H1 (cell line): ENCODE data around the gene MAP4K4. TPM values are rescaled to one million over a fixed set of nuclear protein-coding genes. Genes with fewer than 3 reads are reported as not detected.

Source experiments
- CTCF ChIA-PET: fragments of 300-600 bp; sonication (Branson Sonifier 250); formaldehyde crosslinking; loops from one replicate; lab custom pipeline; 2021; ENCODE audit not compliant: partially characterized antibody; lab: Charles Lee
- POLR2A ChIA-PET: fragments of 300-600 bp; sonication (Branson Sonifier 250); formaldehyde crosslinking; loops from one replicate; lab custom pipeline; 2021; ENCODE audit warnings: inconsistent platforms; ENCODE audit not compliant: partially characterized antibody; lab: Charles Lee
- DNase-seq, 2 experiments: peaks; one replicate each; pipeline versions ENCODE4 v3.0.0 to v3.0.0-alpha.2; 2010 to 2022; ENCODE audit warnings: low spot score in 2 of 2, low read depth in 1 of 2, mixed read lengths in 1 of 2
- FAIRE-seq: peaks from 2 replicates; lab custom pipeline; 2011; peaks lifted over from hg19 to GRCh38; lab: Jason Lieb, UNC
- H2AFZ ChIP-seq: 2 replicates; pipeline ENCODE4 v1.8.1; 2012; ENCODE audit warnings: low read length, inconsistent platforms
- H2AK5ac ChIP-seq: 2 replicates; pipeline ENCODE4 v1.6.1; 2013; ENCODE audit warnings: low read depth, low read length
- H2BK120ac ChIP-seq: replicated peaks from 2 replicates; pipeline ENCODE3; 2013; ENCODE audit warnings: low read depth, low read length, inconsistent platforms
- H2BK12ac ChIP-seq: 2 replicates; pipeline ENCODE4 v1.6.1; 2013; ENCODE audit warnings: low read depth, low read length
- H2BK15ac ChIP-seq: 2 replicates; pipeline ENCODE4 v1.6.1; 2013; ENCODE audit warnings: low read length
- H2BK20ac ChIP-seq: 2 replicates; pipeline ENCODE4 v1.6.1; 2013; ENCODE audit warnings: low read length
- H2BK5ac ChIP-seq: 2 replicates; pipeline ENCODE4 v1.6.1; 2013; ENCODE audit warnings: low read depth, low read length
- H3K14ac ChIP-seq: 2 replicates; pipeline ENCODE4 v1.6.1; 2013; ENCODE audit warnings: inconsistent platforms; ENCODE audit not compliant: insufficient read length
- H3K18ac ChIP-seq: 2 replicates; pipeline ENCODE4 v1.6.1; 2013; ENCODE audit warnings: low read length; ENCODE audit errors: extremely low read depth
- H3K23ac ChIP-seq: 2 replicates; pipeline ENCODE4 v1.6.1; 2013; ENCODE audit warnings: inconsistent platforms; ENCODE audit not compliant: insufficient read length
- H3K23me2 ChIP-seq: 2 replicates; pipeline ENCODE4 v1.6.1; 2013; ENCODE audit warnings: low read depth, low read length
- H3K27ac ChIP-seq: 2 replicates; pipeline ENCODE4 v1.6.1; 2011; ENCODE audit warnings: low read depth, low read length, inconsistent platforms
- H3K27me3 ChIP-seq, 4 experiments: replicated peaks in 1 of 4; 1 replicate in 1 of 4; 2 replicates in 3 of 4; pipeline versions ENCODE4 v1.6.1 to v1.8.1; 2011 to 2013; ENCODE audit warnings: low read length in 3 of 4, mild to moderate bottlenecking in 3 of 4, inconsistent platforms in 2 of 4, mixed read lengths in 2 of 4, moderate library complexity in 1 of 4; ENCODE audit not compliant: control insufficient read depth in 3 of 4, insufficient read depth in 3 of 4; ENCODE audit errors: extremely low read depth in 1 of 4
- H3K36me3 ChIP-seq, 4 experiments: 2 replicates each; pipeline versions ENCODE4 v1.6.1 to v1.8.1; 2011 to 2013; ENCODE audit warnings: mild to moderate bottlenecking in 4 of 4, low read length in 3 of 4, moderate library complexity in 2 of 4, control low read depth in 1 of 4, inconsistent platforms in 1 of 4; ENCODE audit not compliant: insufficient read depth in 4 of 4, control insufficient read depth in 2 of 4
- H3K4ac ChIP-seq: replicated peaks from 2 replicates; pipeline ENCODE3; 2013; ENCODE audit warnings: low read length, low read depth, mixed read lengths, inconsistent platforms; ENCODE audit not compliant: insufficient read length
- H3K4me1 ChIP-seq, 4 experiments: replicated peaks in 1 of 4; 1 replicate in 1 of 4; 2 replicates in 3 of 4; pipeline versions ENCODE4 v1.6.1 to v1.8.1; 2011 to 2013; ENCODE audit warnings: low read length in 3 of 4, inconsistent platforms in 2 of 4, mixed read lengths in 1 of 4; ENCODE audit not compliant: insufficient read depth in 4 of 4, control insufficient read depth in 3 of 4
- H3K4me2 ChIP-seq, 2 experiments: 2 replicates each; pipeline versions ENCODE4 v1.6.1 to v1.8.1; 2011 to 2013; ENCODE audit warnings: low read depth in 2 of 2, low read length in 2 of 2, control low read depth in 1 of 2, inconsistent platforms in 1 of 2, mild to moderate bottlenecking in 1 of 2; ENCODE audit not compliant: insufficient read depth in 1 of 2
- H3K4me3 ChIP-seq, 4 experiments: fragments of 200-600, 300-600 bp in 1 of 4; sonication (generic), shearing (Covaris generic), sonication (Bioruptor Twin) in 1 of 4; 2 replicates each; pipeline versions ENCODE4 v1.5.1 to v1.8.1; 2011 to 2016; ENCODE audit warnings: low read length in 4 of 4, low read depth in 3 of 4, control low read depth in 2 of 4, inconsistent platforms in 2 of 4, mild to moderate bottlenecking in 2 of 4, mixed read lengths in 1 of 4, moderate library complexity in 1 of 4; ENCODE audit not compliant: insufficient read depth in 2 of 4; ENCODE audit errors: extremely low read depth in 1 of 4
- H3K56ac ChIP-seq: replicated peaks from 2 replicates; pipeline ENCODE3; 2013; ENCODE audit warnings: low read depth, mild to moderate bottlenecking, mixed read lengths, low read length, inconsistent platforms; ENCODE audit not compliant: insufficient read length
- H3K79me1 ChIP-seq: 2 replicates; pipeline ENCODE4 v1.6.1; 2013; ENCODE audit warnings: low read depth, low read length, control low read depth
- H3K79me2 ChIP-seq, 2 experiments: 2 replicates each; pipeline versions ENCODE4 v1.6.1 to v1.8.1; 2012 to 2013; ENCODE audit warnings: low read length in 2 of 2, mild to moderate bottlenecking in 2 of 2, inconsistent platforms in 1 of 2; ENCODE audit not compliant: insufficient read depth in 2 of 2, control insufficient read depth in 1 of 2
- H3K9ac ChIP-seq, 4 experiments: replicated peaks in 1 of 4; 1 replicate in 1 of 4; 2 replicates in 3 of 4; pipeline versions ENCODE4 v1.6.1 to v1.8.1; 2011 to 2013; ENCODE audit warnings: low read depth in 3 of 4, low read length in 3 of 4, control low read depth in 2 of 4, mild to moderate bottlenecking in 2 of 4, moderate library complexity in 2 of 4, inconsistent platforms in 1 of 4; ENCODE audit errors: extremely low read depth in 1 of 4
- H3K9me3 ChIP-seq, 2 experiments: 2 replicates each; pipeline versions ENCODE4 v1.6.1 to v1.8.1; 2012 to 2013; ENCODE audit warnings: mild to moderate bottlenecking in 2 of 2, moderate library complexity in 2 of 2, control low read depth in 1 of 2, inconsistent platforms in 1 of 2, low read depth in 1 of 2, low read length in 1 of 2, mixed read lengths in 1 of 2; ENCODE audit not compliant: insufficient read depth in 2 of 2
- H4K20me1 ChIP-seq, 2 experiments: replicated peaks in 1 of 2; 2 replicates each; pipeline versions ENCODE3 to v1.8.1; 2011 to 2013; ENCODE audit warnings: inconsistent platforms in 2 of 2, low read length in 2 of 2, mild to moderate bottlenecking in 1 of 2; ENCODE audit not compliant: insufficient read depth in 2 of 2, control insufficient read depth in 1 of 2
- H4K5ac ChIP-seq: 2 replicates; pipeline ENCODE4 v1.6.1; 2013; ENCODE audit warnings: low read length, low read depth, mixed read lengths, inconsistent platforms; ENCODE audit not compliant: insufficient read length
- H4K8ac ChIP-seq: 2 replicates; pipeline ENCODE4 v1.8.0; 2013; ENCODE audit warnings: mild to moderate bottlenecking, moderate library complexity, low read length, inconsistent platforms; ENCODE audit not compliant: insufficient read depth; ENCODE audit errors: extremely low read depth
- H4K91ac ChIP-seq: replicated peaks from 2 replicates; pipeline ENCODE3; 2013; ENCODE audit warnings: low read length, mixed read lengths, inconsistent platforms; ENCODE audit not compliant: insufficient read length
- ATF2 ChIP-seq: IDR thresholded peaks from 2 replicates; pipeline ENCODE4 v1.6.1; 2012; ENCODE audit warnings: low read length, inconsistent platforms
- CREB1 ChIP-seq: IDR thresholded peaks from 2 replicates; pipeline ENCODE4 v1.6.1; 2012; ENCODE audit warnings: inconsistent platforms
- CTCF ChIP-seq, 3 experiments: IDR thresholded peaks; 1 replicate in 2 of 3; 2 replicates in 1 of 3; pipeline versions ENCODE4 v1.5.1 to v1.6.1; 2011; ENCODE audit warnings: low read length in 3 of 3, mild to moderate bottlenecking in 3 of 3, inconsistent platforms in 2 of 3, low read depth in 1 of 3, moderate library complexity in 1 of 3; ENCODE audit not compliant: insufficient read depth in 1 of 3; ENCODE audit errors: control extremely low read depth in 1 of 3
- JUN ChIP-seq: IDR thresholded peaks from 2 replicates; pipeline ENCODE4 v1.6.1; 2011; ENCODE audit warnings: low read depth, mild to moderate bottlenecking, improper control_type of control experiment, low read length
- POLR2A ChIP-seq, 2 experiments: IDR thresholded peaks; 1 replicate in 1 of 2; 2 replicates in 1 of 2; pipeline ENCODE4 v1.6.1; 2011; ENCODE audit warnings: low read depth in 2 of 2, low read length in 2 of 2, mild to moderate bottlenecking in 2 of 2; ENCODE audit errors: control extremely low read depth in 1 of 2
- POU5F1 ChIP-seq: IDR thresholded peaks from 2 replicates; pipeline ENCODE4 v1.6.1; 2011; ENCODE audit warnings: low read depth, mild to moderate bottlenecking, low read length, moderate library complexity
- RAD21 ChIP-seq, 2 experiments: IDR thresholded peaks in 1 of 2; conservative IDR thresholded peaks in 1 of 2; 2 replicates each; pipeline ENCODE4 v1.6.1; 2011; ENCODE audit warnings: low read depth in 2 of 2, low read length in 2 of 2, improper control_type of control experiment in 1 of 2, inconsistent platforms in 1 of 2, mild to moderate bottlenecking in 1 of 2, moderate library complexity in 1 of 2
- SIX5 ChIP-seq: IDR thresholded peaks from 2 replicates; pipeline ENCODE4 v1.6.1; 2011; ENCODE audit warnings: mild to moderate bottlenecking, low read depth, low read length
- SP1 ChIP-seq: IDR thresholded peaks from 2 replicates; pipeline ENCODE4 v1.6.1; 2011; ENCODE audit warnings: low read depth, low read length
- SP4 ChIP-seq: IDR thresholded peaks from 2 replicates; pipeline ENCODE4 v1.6.1; 2012; ENCODE audit warnings: low read length, inconsistent platforms
- SUZ12 ChIP-seq: fragments of 200-600 bp; sonication (generic); IDR thresholded peaks from 2 replicates; pipeline ENCODE4 v1.6.1; 2012; ENCODE audit warnings: mild to moderate bottlenecking, inconsistent platforms, low read length, moderate library complexity, mixed read lengths
- WGBS, 2 experiments: shearing (Covaris generic) in 1 of 2; methylation state at CpG; one replicate each; pipeline versions ENCODE4 v1.1.6 to v1.1.7; 2013 to 2015; ENCODE audit warnings: low lambda C conversion rate in 2 of 2, mixed read lengths in 2 of 2, inconsistent platforms in 1 of 2, low coverage in 1 of 2, missing lambda C conversion rate in 1 of 2; ENCODE audit not compliant: insufficient replicate concordance in 2 of 2, insufficient coverage in 1 of 2, insufficient read length in 1 of 2; ENCODE audit errors: extremely low coverage in 1 of 2, missing lambda C conversion rate in 1 of 2; 5-methylcytosine and 5-hydroxymethylcytosine counted together
- polyA plus RNA-seq, 7 experiments: library from polyadenylated mRNA; depleted of rRNA in 3 of 7; stranded (reverse) in 5 of 7; unstranded in 2 of 7; fragments of >200 nt in 5 of 7; fragments of 200-250 nt in 2 of 7; gene quantifications; 1 replicate in 5 of 7; 2 replicates in 1 of 7; 4 replicates in 1 of 7; pipeline versions ENCODE4 v1.2.1 to v1.2.3, GENCODE V29; 2011 to 2013; ENCODE audit warnings: missing spikeins in 2 of 7, mixed read lengths in 2 of 7
- total RNA-seq: library from RNA; stranded (reverse); fragmentation: NEBNext Ultra II Directional; extraction: Animal tissue kit (Norgen Biotek cat#: 25700); gene quantifications from 2 replicates; pipeline ENCODE4 v1.2.1, GENCODE V29; 2021

MAP4K4 gene
- total and polyA plus RNA-seq, 2 of the 8 experiments (the other 6 are each of a cell fraction or from before 2014, with no cell fraction given) = 53.2 to 138 TPM

GRCh38 chr2:101738649-101739048, 41.1 kb downstream of the MAP4K4 start:
- DNase-seq (no peak), FAIRE-seq (no peak)
- no peak overlapping the region for H4K5ac ChIP-seq
- H3K56ac ChIP-seq = no peak overlapping the region
- H3K23me2 ChIP-seq = no peaks in the 10 kb centered on the region
- no peak overlapping the region for H2BK5ac ChIP-seq
- no peak overlapping the region for H3K4me3 ChIP-seq
- no peak overlapping the region for H4K91ac ChIP-seq
- no peaks in the 10 kb centered on the region for H3K36me3 ChIP-seq
- no peak overlapping the region for H3K14ac ChIP-seq
- no peak overlapping the region for H2BK12ac ChIP-seq
- no peak overlapping the region for H2BK20ac ChIP-seq
- no peak overlapping the region for H3K27ac ChIP-seq
- H3K4me1 ChIP-seq = peaks cover 6 to 23% (median 19%) of the 10 kb centered on the region in 4 experiments; a peak in 6 of 7 replicates
- H4K20me1 ChIP-seq = peaks cover 11 to 24% of the 10 kb centered on the region in 2 experiments
- ChIA-PET POLR2A (no interaction called here), CTCF (no interaction called here)
- H3K23ac ChIP-seq = no peak overlapping the region
- no peak for TF ChIP-seq POLR2A (IDR thresholded peaks at IDR 0.05; ENCODE audit: control extremely low read depth in 1 of 2, low read depth in 2 of 2, low read length in 2 of 2)
- no peak for TF ChIP-seq JUN
- TF ChIP-seq SP4 = no peak
- no peak for TF ChIP-seq SUZ12
- TF ChIP-seq SP1 = no peak
- TF ChIP-seq RAD21 (IDR thresholded peaks at IDR 0.05 in 1 of 2, conservative IDR thresholded peaks at IDR 0.05 in 1 of 2; ENCODE audit: low read depth in 2 of 2, low read length in 2 of 2) = no peak
- no peak for TF ChIP-seq CREB1
- TF ChIP-seq ATF2 = no peak
- TF ChIP-seq CTCF (IDR thresholded peaks at IDR 0.05; ENCODE audit: control extremely low read depth in 1 of 3, insufficient read depth in 1 of 3, low read depth in 1 of 3, low read length in 3 of 3) = no peak
- no peak for TF ChIP-seq SIX5
- TF ChIP-seq POU5F1 = no peak
- H2BK120ac ChIP-seq = no peak overlapping the region
- no peak overlapping the region for H3K9ac ChIP-seq
- H3K4me2 ChIP-seq = no peak overlapping the region
- H3K18ac ChIP-seq = no peak overlapping the region
- no peak overlapping the region for H3K4ac ChIP-seq
- H3K79me2 ChIP-seq = peaks cover 28 to 92% of the 10 kb centered on the region in 2 experiments; a peak in 3 of 4 replicates
- no peak overlapping the region for H2AK5ac ChIP-seq
- no peaks in the 10 kb centered on the region for H3K9me3 ChIP-seq
- H2BK15ac ChIP-seq = no peak overlapping the region
- H4K8ac ChIP-seq = no peak overlapping the region
- H3K27me3 ChIP-seq = no peaks in the 10 kb centered on the region
- peaks cover 20% of the 10 kb centered on the region for H3K79me1 ChIP-seq
- WGBS, 2 experiments = 88% methylated on average over 2 of the region's 2 CpGs; no CpG with 5 or more reads in 1 of the 2 experiments
- H2AFZ ChIP-seq = no peak overlapping the region
